Measurements from ENCODE around the gene SKAP2.

The SKAP2 gene

DNA sequence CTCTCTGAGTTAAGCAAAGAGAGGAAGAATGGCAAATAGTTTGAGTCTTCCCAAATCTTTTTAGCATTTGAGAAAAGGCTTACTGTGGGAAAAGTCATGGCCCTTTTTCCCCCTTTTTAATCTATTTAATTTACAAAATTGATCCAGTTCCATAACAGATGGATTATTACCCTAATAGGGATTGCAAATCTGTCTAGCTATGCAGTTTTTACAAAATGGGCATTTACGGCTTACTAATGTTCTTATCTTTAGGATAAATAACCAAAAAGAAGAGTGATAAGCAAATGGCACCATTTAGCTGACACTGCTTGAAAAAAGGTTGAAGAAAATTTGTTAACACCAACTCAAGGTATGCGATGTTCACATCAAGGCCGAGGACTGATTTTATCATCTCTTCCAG lies 169.7 kb downstream of the SKAP2 start:
- no peak for DNase-seq (ENCODE audit: low read depth)

DNA sequence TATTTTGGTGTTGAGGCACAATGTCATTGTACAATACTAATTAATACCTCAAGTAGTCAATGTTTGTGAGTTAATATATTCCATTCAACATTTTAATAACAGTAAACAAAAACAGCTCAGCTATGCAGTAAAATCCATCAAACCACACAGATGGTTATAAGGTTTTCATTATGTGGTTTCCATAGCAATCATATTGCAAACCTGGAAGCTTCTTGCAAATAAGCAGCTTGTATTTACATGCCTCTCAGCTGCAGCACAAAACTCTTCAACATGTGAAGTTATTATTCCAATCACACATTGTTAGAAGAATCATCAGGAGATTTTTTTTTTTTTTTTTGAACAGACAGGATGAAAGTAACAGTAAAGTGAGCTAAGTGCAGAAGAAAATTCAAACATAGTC lies 170.2 kb downstream of the SKAP2 start:
- no peak for DNase-seq (ENCODE audit: low read depth)

DNA sequence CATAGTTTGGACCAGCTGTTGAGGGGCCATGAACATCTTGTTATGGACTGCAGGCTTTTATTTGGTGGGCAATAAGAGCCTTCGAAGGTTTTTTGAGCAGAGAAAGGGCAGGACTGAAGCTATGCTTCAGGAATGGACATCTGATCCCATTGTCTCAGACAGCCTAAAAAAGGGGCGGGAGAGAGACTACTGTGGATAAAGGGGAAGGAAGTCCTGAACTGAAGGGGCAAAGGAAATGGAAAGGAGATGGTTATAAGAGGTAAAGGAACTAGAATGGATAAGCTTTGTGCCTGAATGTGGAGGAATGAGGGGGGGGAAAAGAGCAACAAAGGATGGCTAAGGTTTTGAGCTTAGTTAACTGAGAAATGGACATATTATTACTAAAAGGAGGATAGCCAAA lies 172.5 kb downstream of the SKAP2 start:
- DNase-seq (ENCODE audit: low read depth), result no peak

DNA sequence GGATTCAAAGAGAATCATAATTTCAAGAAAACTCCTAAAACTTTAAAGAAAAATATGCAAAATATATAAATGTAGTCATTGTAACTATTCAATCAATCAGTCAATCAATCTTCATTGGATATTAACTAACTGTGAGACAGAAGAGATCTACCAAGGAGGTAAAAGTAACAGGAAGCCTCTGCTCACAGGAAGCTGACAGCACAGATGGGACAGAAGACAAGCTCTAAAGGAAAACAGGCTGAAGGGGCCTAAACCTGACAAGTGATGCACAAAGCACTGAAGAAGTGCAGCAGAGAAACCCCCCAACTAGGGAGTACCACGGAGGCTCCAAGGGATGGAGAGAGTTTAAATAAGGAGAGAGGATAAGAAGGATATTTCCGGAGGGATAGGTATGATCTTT lies 173.0 kb downstream of the SKAP2 start:
- no peak for DNase-seq (ENCODE audit: low read depth)

DNA sequence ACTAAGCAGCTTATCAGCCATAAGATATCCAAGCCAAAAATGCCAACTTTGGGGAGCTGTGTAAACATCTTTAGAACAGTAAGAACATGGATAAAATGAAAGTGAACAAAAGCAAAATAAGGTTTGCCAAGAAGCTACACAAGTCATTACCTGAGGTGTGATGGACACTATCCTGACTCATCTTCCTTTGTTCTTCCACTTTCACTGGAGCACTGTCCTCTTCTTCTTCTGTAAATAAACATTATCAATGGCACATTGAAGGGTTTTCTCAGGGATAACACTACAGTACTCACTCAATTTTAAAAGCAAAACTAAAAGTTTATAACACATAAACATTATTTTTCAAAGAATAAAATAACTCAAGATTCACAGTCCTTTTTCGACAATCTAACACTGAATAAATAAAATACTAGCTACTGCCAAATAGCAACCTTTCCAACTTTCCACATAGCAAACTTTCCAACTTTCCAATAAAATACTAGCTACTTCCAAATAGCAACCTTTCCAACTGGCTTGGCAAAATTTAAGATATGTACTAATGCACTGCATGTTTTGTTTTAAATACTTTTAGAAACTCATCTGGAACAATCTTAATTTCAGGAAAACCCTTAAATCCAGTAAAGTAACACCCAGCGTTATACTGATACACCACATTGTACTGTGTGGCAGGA lies 174.1 kb downstream of the SKAP2 start:
- DNase-seq (ENCODE audit: low read depth), result no peak

DNA sequence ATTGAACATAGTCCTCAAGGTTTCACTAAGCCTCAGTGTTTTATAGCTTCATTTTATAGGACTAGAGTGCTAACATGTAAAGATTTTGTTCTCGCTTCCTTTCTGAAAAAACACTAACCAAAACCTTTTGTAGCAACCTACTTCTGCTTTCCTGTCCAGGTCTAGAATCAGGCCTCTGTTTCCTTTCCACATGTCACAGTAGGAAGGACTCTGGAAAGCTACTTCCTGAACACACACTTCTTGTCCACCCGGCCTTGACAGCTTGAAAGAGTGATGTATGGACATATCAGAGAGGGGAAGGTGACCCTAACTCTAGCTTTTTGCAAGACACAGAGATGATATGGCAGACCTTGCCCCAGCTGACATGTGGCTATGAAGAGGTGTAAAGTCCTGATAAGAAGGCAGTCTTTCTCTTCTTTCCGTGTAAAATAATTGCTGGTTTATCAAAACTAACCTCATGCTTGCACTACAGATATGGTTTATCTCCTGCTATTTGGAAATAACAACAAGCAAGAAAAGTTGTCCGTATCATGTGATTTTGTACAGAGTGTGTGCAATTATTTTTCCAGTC lies 175.4 kb downstream of the SKAP2 start:
- DNase-seq (ENCODE audit: low read depth), result no peak

DNA sequence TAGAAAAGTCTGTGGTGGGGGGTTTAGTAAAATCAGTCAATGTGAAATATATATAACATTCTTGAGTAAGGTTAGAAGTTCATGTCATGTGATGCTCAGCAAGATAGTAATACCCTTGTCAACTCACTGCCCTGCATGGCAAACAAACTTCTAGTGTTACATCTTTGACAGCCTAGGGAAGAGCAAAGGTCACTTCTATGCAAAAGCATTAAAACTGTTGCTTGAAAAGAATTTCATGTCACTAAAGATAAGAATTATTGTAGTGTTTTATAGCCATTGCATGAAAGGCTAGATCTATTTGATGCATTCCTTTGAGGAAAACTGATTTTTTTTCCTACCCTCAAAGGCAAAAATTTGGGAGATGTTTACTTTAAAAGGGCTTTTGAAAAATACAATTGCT lies 176.0 kb downstream of the SKAP2 start:
- no peak for DNase-seq (ENCODE audit: low read depth)

DNA sequence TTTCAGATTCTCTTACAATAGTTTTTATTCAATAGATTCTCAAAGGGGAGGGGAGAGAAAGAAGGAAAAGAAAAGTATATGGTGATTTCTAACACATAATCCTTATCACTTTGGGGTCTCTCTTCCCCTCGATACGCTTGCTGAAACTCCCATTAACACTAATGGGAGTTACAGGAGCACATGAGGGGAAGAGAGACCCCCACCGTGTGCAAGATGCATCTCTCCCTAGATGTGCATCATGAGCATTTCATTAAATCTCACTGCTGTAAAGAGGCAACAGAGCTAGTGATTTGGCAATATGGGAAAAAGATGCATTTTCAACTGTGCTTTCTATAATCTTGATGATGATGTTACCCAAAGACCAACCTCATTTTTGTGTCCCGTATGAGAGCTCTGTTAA lies 177.4 kb downstream of the SKAP2 start:
- no peak for DNase-seq (ENCODE audit: low read depth)

DNA sequence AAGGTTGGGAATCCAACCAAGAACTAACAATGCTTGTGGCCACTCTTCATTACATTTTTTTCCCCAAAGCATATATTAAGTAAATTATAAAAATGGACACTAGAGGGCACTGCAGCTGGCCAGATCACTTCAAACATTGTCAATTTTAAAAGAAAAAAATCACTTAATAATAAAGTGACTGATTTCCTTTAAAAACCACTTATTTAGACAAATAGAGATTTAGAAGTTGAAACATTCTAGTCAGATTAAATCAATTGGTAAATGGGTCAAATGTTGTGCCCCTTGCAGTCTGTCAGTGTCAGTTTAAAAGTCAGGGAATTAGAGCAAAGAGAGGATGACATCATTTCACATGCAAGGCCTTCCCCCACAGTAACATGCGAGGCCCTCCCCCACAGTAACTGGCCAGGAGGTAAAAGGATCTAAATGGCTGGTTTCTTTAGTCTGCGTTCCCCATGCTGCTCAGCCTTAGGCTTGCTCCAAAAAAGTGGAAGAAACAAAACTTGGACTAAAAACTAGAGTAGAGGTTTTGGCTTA lies 177.9 kb downstream of the SKAP2 start:
- DNase-seq (ENCODE audit: low read depth), result peak; percentile 54

DNA sequence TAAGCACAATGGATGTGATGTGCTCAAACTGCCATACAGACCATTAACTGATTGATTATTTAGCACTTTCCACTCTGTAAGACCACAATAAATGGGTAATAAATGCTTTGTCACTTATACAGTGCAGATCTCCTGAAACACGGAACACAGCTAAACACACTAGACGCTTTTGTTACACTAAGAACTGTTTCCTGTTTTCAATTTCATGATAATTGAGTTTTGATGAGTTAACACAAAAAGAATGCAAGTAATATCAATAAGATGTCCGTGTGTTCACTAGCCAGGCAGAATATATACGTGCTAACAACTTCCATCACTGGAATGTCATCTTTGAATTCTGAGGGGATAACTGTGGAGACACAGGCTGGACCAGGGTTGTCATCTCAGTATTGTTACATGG lies 178.8 kb downstream of the SKAP2 start:
- DNase-seq (ENCODE audit: low read depth), result peak; percentile 43

DNA sequence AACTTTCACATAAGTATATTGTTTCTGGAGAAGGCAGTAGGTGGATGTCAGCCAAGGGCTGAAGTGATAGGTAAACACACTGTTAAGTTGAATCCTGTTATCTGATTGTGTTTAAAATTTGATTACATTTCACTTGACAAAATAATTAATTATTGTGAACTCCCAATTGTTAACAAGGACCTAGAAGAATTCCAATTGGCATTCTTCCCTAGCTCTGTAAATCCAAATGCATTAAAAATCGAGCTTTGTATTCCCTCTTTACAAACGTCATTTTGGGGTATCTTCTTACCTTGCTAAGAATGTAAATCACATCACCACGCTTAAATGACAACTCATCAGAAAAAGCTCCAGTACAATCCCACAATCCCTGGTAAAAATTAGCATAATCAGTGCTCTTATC lies 179.9 kb downstream of the SKAP2 start:
- no peak for DNase-seq (ENCODE audit: low read depth)

DNA sequence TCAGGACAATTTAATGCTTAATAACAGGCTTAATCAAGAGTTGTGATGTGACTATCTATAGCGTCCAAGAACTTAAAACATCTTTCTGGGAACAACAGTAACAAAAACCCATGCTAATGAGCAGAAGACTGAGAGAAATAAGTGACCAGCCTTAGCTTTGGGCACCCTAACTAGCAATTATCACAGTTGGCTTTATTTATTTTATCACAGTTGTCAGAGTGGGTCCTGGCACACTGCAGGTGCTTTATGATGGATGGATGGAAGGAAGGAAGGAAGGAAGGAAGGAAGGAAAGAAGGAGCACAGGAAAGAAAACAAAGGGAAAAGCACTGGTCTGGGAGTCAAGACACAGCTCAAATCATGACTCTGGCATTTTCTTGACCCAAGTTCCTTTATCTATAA lies 181.1 kb downstream of the SKAP2 start:
- no peak for DNase-seq (ENCODE audit: low read depth)

DNA sequence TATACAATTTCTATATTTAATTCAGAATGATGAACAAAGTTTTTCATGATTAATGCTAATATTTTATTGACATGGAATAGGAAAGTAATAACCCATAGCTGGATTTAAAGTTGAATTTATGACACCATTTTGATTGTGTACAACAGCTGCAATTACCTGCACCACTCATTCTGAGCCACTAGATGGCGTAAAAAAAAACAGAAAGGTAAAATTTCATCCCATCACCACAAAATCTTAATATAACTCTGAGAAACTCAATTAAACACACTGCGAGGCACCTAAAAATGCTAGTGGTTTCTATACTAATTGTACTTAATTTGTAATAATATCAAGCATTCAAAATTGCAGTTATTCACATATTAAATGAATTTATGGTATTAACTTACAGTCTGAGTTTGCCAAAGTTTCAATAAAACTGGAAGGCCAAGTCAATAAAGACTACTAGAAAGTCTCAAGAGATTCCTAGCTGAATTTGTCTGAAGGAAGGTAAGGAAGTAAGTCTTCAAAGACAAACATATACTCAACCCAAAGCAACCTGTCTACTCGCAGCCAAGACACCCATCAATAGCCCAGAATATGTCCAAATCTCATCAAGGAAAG lies 182.5 kb downstream of the SKAP2 start:
- peak; percentile 38 for DNase-seq (ENCODE audit: low read depth)

DNA sequence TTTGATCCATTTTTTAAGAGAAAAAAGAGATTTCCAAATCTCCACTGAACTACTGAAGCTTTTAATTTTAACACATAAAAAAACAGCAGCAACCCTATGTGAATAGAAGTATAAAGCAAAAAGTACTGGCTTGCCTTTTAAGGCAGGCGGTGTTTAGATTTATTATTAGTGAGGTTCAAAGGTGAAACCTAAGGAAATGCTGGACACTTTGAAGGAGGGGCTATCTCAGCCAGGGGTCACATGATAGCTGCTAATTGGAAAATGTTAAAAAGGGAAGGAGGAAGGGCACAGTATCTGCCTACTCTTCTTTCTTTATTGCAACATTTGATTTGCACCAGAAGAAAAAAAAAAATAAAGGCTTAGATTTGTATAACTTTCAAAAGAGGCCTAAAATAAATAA lies 183.8 kb downstream of the SKAP2 start:
- DNase-seq (ENCODE audit: low read depth), result no peak

DNA sequence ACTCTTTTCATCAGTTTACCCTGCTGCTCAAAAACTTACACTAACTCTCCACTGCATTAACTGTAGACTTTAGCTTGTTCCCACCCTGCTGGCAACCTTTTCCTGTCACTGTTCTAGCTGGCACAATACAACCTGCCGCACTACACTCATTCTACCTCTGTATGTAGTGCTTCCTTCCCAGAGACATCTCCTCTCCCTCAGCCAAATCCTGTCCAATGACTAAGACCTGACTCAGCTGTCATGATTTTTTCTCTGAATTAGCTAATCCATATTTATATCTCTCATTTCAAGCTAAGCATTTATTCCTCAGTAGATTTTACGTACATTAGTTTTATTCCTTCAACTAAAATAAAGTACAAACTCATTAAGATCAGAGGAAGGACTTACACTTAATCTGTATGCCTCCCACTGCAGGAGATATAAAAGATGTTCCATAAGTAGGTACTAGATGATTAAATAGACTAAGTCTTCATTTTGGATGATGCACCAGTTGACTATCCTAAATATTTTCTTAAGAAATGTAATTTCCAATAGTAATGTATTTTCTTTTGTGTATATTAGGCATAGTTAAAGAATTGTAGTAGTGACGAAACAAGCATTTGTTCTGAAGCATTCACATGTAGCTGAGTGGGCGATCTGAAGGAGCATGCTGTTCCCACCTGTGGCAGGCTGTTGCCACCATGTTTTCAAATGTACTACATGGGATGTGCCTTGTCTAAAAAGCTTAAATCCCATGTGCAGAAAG lies 189.1 kb downstream of the SKAP2 start:
- DNase-seq (ENCODE audit: low read depth), result peak; percentile 35

DNA sequence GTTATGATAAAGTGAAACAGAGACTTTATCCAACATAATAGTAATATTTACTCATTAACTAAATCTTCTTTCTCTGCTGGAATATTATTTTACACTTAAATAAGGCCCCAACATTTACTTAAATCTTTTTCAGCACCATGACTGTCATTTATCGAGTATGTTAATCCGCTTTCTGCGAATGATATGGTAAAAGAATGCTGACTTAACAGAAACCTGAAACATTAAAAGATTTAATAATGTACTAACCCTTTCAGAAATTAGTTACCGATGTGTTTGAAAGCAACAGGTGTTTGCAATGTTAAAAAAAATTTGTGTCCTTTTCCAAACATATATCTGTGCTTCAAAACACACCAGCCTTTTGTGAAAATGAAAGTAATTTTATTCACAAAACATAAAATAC lies 190.5 kb downstream of the SKAP2 start:
- no peak for DNase-seq (ENCODE audit: low read depth)

DNA sequence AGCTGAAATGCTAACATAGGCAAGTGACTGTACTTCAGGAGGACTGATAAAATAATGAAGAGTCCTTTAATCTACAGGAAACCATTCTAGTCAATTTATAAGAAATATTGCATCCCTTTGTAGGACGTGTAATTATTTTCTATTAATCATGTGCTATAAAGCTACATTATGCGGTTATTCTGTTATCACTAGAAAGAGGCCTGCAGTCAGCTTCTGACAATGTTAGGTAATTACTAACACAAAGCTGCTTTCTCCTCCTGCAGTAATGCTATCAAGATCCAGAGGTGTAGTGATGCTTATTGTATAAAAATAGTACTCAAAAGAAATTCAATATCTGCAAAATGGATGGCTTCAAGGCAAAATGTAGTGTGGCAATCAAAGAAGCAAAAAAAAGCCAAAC lies 191.1 kb downstream of the SKAP2 start:
- no peak for DNase-seq (ENCODE audit: low read depth)

DNA sequence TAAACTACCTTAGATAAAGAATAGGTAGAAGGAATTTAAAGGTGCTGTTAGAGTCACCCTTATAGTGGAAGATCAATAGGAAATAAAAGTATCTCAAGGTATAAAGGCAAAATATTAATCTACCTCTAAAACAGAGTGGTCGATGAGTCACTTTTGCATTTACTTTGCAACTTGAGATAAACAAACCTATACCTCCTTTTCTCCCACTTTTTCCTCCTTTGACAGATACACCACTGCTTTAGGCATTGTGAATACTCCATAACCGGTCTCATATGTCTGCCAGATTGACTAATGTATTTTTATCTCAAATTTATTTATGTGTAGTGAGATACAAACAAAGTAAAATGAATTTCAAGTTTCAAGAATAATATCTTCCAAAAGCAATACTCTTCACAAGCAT lies 193.5 kb downstream of the SKAP2 start:
- DNase-seq (ENCODE audit: low read depth), result no peak

DNA sequence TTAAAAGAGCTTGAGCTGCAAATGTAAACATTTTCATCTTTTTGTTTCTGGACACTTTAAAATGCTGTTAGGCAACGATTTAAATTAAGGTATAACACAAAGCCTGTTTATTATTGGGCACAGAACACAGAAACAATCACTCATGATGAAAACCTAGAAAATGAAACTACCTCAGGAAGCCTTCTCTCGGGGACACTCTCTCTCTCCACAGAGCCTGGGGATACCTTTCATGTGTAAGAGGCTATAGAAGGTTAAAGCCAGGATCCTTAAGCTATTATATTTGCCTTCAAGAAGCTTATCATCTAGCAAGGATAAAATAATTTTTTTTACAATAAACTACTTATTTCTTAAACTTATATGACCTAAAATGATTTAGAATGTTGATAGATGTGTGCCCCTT lies 194.1 kb downstream of the SKAP2 start:
- no peak for DNase-seq (ENCODE audit: low read depth)

DNA sequence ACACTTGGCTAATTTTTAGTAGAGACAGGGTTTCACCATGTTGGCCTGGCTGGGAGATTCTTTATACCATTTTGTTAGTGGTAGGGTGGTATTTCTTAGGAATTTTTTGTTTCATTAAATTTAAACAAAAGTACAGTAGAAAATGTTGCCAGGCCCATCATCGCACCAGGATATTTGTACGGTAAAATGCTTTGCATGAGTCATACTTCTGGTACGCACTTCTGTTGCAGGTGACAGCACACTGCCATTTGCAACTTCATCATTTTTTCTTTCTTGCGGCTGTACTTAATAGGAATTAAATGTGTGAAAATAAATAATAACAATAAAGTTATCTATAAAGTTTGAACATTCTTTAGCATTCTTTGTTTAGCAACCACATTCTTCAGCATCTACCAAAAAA lies 195.6 kb downstream of the SKAP2 start:
- no peak for DNase-seq (ENCODE audit: low read depth)

DNA sequence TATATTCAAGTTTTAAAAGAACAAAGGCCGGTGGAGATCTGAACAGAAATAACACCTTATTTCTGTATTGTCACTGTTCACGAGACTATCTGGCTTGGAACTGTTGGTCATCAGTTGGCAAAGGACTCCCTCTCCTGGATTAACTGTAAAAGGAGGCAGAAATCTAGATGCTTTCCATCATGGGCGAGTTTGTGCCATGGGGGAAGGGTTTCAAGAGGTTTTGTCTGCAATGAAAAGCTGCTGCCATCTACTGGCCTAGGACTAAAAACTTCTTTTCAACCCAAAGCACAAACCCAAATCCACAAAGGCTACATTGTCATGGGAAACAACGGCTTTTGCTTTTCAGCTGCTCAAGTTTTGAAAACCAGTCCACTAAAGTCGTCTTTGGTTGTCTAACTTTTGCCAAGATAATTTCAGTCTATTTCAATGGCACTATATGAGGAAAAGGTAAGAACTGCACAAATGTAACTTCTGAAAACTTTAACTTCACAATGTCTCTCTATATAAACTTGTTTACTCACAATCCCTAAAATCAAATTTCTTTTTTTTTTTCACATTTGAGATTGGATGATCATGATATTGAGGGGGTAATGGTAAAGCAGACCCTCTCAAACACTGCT lies 196.8 kb downstream of the SKAP2 start:
- peak; percentile 91 for DNase-seq (ENCODE audit: low read depth)

DNA sequence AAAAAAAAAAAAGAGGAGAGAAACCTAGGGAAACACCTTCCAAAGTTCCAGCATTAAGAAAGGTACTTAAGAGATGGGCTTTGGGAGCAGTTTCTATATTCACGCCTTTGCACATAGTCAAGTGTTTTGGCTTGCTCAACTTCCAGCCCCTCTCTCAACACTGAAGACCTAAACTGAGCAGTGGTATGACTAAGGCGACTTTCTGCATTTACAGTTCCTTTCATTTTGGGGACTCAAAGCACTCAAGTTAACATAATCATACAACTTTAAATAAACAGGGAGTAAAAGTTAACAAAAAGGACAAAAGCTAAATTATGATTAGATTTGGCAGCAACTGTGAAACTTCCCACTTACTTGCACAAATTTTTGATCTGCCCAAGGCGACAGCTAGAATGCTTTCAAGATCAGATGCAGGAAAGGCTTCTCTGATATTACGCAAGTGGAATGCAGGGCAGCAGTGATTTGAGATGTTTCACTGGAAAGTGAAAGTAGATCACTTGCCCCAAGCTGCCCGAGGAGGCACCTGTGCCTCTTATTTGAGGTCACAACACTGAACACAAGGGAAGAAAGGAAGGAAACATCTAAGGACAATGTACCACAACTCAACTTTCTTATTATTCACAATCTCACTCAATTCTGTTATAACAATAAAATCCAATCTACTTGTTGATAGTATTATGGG lies 199.5 kb downstream of the SKAP2 start:
- no peak for DNase-seq (ENCODE audit: low read depth)
